ENCODE results near the gene NMNAT3.
A peak's percentile ranks its signal among the peaks of the same experiment; 100 is the strongest.

NMNAT3 gene

DNA sequence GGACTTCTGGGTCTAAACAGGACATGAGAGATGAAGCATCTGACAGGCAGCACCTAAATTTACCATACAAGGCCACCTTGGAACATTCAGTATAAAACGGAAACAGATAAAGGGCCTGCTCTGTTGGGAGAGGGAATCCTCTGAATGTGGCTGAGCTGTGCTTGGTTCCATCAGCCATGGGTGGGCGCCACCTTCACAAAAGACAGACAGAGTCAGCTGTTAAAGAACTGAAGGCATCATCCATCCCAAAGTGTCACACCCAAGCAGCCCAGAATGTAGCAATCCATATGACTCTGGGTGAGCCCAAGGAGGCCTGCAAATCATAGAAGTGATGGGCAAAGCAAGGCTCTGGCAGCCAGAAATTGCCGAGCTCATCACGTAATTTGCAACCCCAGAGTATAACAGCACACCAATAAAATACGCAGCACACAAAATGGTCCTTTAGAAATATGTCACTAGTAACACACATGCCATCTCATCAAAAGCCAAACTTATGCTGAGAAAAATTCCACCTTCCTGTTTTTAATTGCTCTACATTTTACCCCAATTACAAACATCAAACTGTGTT lies 113.4 kb downstream of the NMNAT3 start:
- DNase-seq (no peak), ATAC-seq (replicated peaks) (no peak)
- Mint-ChIP-seq H3K9me3 (peaks cover 0 to 4% of the 10 kb centered on the region in 2 donors), H3K36me3 (no peaks in the 10 kb centered on the region), H3K4me3 (no peak overlapping the region), H3K27me3 (no peaks in the 10 kb centered on the region), H3K4me1 (no peaks in the 10 kb centered on the region), H3K27ac (no peak overlapping the region)

GRCh38 chr3:139561959-139562676 lies 115.7 kb downstream of the NMNAT3 start:
- no peak overlapping the region for H3K27ac Mint-ChIP-seq
- no peak overlapping the region for H3K4me3 Mint-ChIP-seq
- H3K4me1 Mint-ChIP-seq, result no peaks in the 10 kb centered on the region
- H3K9me3 Mint-ChIP-seq, result no peaks in the 10 kb centered on the region
- no peak for DNase-seq
- peak in 1 of 2 donors; percentile 53 for ATAC-seq (replicated peaks)
- no peaks in the 10 kb centered on the region for H3K36me3 Mint-ChIP-seq
- H3K27me3 Mint-ChIP-seq, result no peaks in the 10 kb centered on the region

DNA sequence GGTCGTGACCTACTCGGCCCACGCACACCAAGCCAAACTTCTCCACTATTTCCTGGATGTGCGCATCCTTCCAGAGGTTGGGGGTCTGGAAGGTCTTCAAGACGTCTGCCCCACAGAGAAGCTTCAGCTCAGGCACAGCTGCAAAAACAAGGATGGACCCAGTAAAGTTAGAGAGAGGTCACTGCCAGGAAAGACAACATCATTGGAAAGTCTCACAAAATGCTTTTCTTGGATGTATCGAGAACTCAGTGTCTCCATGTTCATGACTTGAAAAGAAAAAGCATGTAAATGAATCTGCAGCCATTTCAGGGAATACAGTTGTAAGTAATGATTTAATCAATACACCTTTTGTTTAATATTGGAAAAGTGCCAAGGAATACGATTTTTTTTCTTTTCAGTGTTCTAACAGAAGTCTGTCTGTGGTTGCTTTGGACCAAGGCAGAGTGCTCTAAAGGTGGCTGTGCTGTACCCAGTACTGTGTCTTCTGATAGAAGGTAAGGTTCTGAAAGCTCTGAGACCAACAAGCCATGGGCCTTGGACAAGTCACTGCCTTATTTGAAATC lies 116.4 kb downstream of the NMNAT3 start:
- ATAC-seq (replicated peaks), result no peak
- H3K4me1 Mint-ChIP-seq, result no peaks in the 10 kb centered on the region
- no peak overlapping the region for H3K27ac Mint-ChIP-seq
- no peaks in the 10 kb centered on the region for H3K27me3 Mint-ChIP-seq
- no peak for DNase-seq
- no peaks in the 10 kb centered on the region for H3K36me3 Mint-ChIP-seq
- H3K9me3 Mint-ChIP-seq, result no peaks in the 10 kb centered on the region
- H3K4me3 Mint-ChIP-seq, result no peak overlapping the region

DNA sequence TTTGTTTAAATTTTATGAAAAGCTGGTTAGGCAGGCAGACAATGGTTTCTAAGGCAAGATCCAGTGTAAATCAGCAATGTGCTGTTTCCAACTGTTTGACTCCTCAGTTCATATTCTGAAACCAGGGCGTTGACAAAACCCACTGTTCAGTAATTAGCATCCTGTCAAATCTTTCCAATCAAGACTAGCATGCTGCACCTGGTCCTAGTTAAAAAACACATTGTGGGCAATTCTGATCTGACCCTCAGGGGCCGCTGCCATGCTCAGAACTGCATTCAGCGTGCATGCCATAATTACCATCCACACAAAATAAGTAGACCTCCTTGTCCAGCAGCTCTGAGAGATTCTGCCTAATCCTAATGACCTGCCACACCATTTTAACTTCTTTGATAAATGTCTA lies 117.4 kb downstream of the NMNAT3 start:
- Mint-ChIP-seq H3K36me3 (no peaks in the 10 kb centered on the region), H3K27me3 (no peaks in the 10 kb centered on the region), H3K9me3 (no peaks in the 10 kb centered on the region), H3K4me1 (no peaks in the 10 kb centered on the region), H3K27ac (no peak overlapping the region), H3K4me3 (no peak overlapping the region)
- ATAC-seq (replicated peaks) (no peak), DNase-seq (no peak)

- no peaks in the 10 kb centered on the region for H3K9me3 Mint-ChIP-seq
- no peak for ATAC-seq (replicated peaks)
- H3K36me3 Mint-ChIP-seq, result no peaks in the 10 kb centered on the region
- H3K27ac Mint-ChIP-seq, result no peak overlapping the region
- no peaks in the 10 kb centered on the region for H3K4me1 Mint-ChIP-seq
- no peaks in the 10 kb centered on the region for H3K27me3 Mint-ChIP-seq
- no peak overlapping the region for H3K4me3 Mint-ChIP-seq
- no peak for DNase-seq
Observed at GRCh38 chr3:139559541-139559940, 118.2 kb downstream of the NMNAT3 start.

DNA sequence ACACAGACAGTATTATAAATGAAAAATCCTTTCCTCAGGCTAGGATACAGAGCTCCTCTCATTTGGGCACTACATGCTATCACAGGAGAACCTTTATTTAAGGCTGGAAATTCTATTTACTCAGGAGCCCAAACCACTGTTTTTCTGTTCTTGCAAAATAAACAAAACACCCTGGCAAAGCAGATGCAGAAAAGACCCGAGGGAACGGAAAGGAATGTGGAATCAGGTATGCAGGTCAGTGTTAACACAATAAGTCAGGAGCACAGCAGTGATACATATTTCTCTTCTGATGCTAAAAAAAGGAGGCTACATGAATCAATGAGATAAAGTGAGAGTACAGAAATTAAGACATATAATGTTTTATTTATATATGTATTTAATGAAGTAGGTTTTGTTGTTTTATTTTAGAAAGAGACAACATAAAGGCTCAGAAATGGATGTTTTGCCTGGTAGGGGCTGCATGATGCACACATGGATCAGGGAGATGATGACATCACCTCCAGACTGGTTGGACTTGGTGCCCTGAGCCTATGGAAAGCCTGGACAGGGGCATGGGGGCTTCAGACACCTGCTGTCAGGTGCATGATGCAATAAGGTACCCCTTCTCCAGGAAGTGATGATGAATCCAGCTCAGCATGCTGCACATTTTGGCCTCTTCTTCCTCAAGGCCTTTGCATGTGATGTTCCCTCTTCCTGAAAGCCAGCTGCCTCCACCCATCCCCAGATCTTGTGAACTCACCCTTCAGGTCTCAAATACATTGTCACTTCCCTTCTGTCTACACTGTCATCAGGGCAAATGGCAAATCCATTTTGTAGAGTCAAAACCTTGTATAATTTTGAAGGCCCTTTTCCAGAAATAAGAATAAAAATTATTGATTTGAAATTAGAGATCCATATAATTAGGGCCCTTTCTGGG lies 119.2 kb downstream of the NMNAT3 start:
- no peak for ATAC-seq (replicated peaks)
- Mint-ChIP-seq H3K4me3 (no peak overlapping the region), H3K27ac (no peak overlapping the region), H3K9me3 (no peaks in the 10 kb centered on the region), H3K36me3 (no peaks in the 10 kb centered on the region), H3K4me1 (no peaks in the 10 kb centered on the region), H3K27me3 (no peaks in the 10 kb centered on the region)
- DNase-seq, result no peak

- Mint-ChIP-seq H3K9me3 (no peaks in the 10 kb centered on the region), H3K27ac (no peak overlapping the region), H3K27me3 (peaks cover 0 to 3% of the 10 kb centered on the region in 2 donors), H3K4me3 (no peak overlapping the region), H3K4me1 (no peaks in the 10 kb centered on the region), H3K36me3 (no peaks in the 10 kb centered on the region)
- no peak for DNase-seq
- no peak for ATAC-seq (replicated peaks)
Observed at GRCh38 chr3:139557041-139557440, 120.7 kb downstream of the NMNAT3 start.

DNA sequence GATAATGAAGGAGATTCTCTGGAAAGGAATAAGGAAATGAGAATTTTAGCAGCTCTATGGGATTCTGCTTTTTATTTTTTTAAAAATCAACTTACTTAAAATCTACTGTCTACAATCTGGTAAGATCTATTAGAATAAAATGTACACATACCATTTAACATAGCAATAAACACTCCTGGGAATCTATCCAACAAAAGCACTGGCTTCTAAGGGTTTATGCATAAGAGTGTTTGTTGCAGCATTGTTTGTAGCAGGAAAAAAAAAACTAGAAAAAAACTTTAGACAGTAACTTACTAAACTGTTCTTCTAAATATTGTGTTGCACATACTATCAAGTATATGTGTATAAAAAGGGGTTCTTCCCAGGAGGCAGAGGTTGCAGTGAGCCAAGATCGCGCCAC lies 122.5 kb downstream of the NMNAT3 start:
- H3K9me3 Mint-ChIP-seq, result no peaks in the 10 kb centered on the region
- DNase-seq (no peak), ATAC-seq (replicated peaks) (no peak)
- no peaks in the 10 kb centered on the region for H3K36me3 Mint-ChIP-seq
- H3K4me3 Mint-ChIP-seq, result no peak overlapping the region
- no peak overlapping the region for H3K27ac Mint-ChIP-seq
- no peaks in the 10 kb centered on the region for H3K4me1 Mint-ChIP-seq
- peaks cover 0 to 6% of the 10 kb centered on the region in 2 donors for H3K27me3 Mint-ChIP-seq

GRCh38 chr3:139554628-139555027 lies 123.1 kb downstream of the NMNAT3 start:
- DNase-seq, result no peak
- Mint-ChIP-seq H3K4me1 (no peaks in the 10 kb centered on the region), H3K4me3 (no peak overlapping the region), H3K36me3 (no peaks in the 10 kb centered on the region), H3K27me3 (peaks cover 0 to 6% of the 10 kb centered on the region in 2 donors), H3K27ac (no peak overlapping the region), H3K9me3 (no peaks in the 10 kb centered on the region)
- no peak for ATAC-seq (replicated peaks)

DNA sequence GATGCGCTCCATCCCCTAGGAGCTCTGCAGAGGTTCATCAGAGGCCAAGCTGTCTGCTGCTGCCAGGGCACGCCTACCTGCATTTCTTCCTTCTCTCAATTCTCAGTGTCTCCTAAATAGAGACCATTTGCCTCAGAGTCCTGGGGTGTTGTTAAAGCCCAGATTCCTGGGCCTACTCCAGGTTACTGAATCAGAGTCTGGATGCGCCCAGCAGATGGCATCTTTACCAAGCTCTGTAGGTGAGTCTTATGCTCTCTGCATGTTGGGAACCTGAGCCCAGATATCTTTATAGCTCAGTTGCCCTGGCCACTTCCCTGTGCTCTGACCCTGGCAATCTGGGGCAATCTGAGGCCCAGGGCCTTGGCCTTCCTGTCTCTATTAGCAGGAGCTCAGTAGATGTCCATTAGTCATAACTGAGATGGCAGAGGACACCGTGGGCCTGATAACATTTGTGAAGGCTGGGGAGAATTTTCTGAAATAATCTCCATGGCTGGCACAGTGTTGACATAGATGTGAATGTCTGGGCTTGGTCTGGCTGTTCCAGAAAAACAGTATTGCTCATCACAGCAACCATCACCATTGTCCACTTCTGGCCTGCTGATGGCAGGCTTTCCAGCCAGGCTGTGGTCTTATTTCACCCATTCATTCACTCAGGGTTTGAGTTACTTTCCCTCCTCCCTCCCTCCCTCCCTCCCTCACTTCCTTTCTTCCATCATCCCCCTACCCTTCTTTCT lies 125.0 kb downstream of the NMNAT3 start:
- peaks cover 0 to 10% of the 10 kb centered on the region in 2 donors for H3K27me3 Mint-ChIP-seq

DNA sequence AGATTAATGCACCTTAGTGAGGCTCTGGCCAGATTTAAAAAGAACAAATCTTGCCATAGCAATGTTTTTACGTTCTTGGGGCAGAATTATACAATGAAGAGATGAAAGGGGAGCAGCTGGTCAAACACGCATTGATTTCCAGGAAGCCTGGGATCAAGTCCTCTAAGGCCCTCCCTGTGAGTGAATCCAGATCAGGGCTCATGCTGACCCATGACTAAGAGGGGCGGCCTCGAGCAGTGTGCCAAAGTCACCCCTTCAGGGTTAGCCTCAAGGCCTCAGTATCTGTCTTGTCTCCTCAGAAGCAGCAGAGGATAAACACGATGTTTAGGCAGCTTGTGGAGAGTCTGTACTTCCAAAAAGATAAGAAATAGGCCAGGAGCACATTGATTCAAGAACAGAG lies 129.0 kb downstream of the NMNAT3 start:
- peaks cover 0 to 10% of the 10 kb centered on the region in 2 donors for H3K27me3 Mint-ChIP-seq
- H3K4me1 Mint-ChIP-seq, result no peaks in the 10 kb centered on the region
- H3K36me3 Mint-ChIP-seq, result no peaks in the 10 kb centered on the region
- H3K27ac Mint-ChIP-seq, result no peak overlapping the region
- H3K9me3 Mint-ChIP-seq, result peaks cover 0 to 1% of the 10 kb centered on the region in 2 donors
- H3K4me3 Mint-ChIP-seq, result no peak overlapping the region
- ATAC-seq (replicated peaks) (no peak), DNase-seq (no peak)

More for the DNA sequence above, 125.0 kb downstream of the NMNAT3 start:
- DNase-seq (no peak), ATAC-seq (replicated peaks) (no peak)
- no peak overlapping the region for H3K27ac Mint-ChIP-seq
- no peaks in the 10 kb centered on the region for H3K9me3 Mint-ChIP-seq
- no peaks in the 10 kb centered on the region for H3K36me3 Mint-ChIP-seq
- H3K4me3 Mint-ChIP-seq, result no peak overlapping the region
- no peaks in the 10 kb centered on the region for H3K4me1 Mint-ChIP-seq

DNA sequence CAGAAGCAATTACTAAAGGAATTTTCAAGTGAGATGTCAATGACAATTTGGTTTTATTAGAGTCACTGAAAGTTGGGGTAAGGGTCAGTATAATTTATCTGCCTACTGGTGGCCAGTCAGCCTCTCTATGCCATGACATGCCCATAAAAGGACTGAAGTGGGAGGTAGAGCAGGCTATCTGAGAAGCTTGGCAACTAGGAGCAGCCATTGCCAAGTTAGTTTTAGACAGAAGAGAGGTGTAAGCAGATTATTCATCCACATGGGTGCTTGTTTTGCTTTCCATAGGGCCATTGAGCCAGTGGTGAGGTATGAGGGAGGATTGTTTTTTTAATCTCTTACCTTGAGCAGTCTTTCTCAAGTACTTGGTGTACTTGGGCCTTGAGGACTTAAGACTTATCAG lies 130.1 kb downstream of the NMNAT3 start:
- no peak overlapping the region for H3K27ac Mint-ChIP-seq
- no peak for ATAC-seq (replicated peaks)
- no peaks in the 10 kb centered on the region for H3K36me3 Mint-ChIP-seq
- peaks cover 0 to 1% of the 10 kb centered on the region in 2 donors for H3K9me3 Mint-ChIP-seq
- H3K4me3 Mint-ChIP-seq, result no peak overlapping the region
- H3K4me1 Mint-ChIP-seq, result no peaks in the 10 kb centered on the region
- DNase-seq, result no peak
- H3K27me3 Mint-ChIP-seq, result peaks cover 5 to 14% of the 10 kb centered on the region in 2 donors

GRCh38 chr3:139546772-139547171 lies 131.0 kb downstream of the NMNAT3 start:
- ATAC-seq (replicated peaks) (no peak), DNase-seq (no peak)
- H3K9me3 Mint-ChIP-seq, result peaks cover 0 to 1% of the 10 kb centered on the region in 2 donors
- H3K4me3 Mint-ChIP-seq, result no peak overlapping the region
- no peak overlapping the region for H3K27ac Mint-ChIP-seq
- H3K27me3 Mint-ChIP-seq, result peaks cover 14 to 16% of the 10 kb centered on the region in 2 donors
- H3K4me1 Mint-ChIP-seq, result no peaks in the 10 kb centered on the region
- no peaks in the 10 kb centered on the region for H3K36me3 Mint-ChIP-seq

Measured in stimulated activated naive B cell treated with anti-CD40 and anti-IgM and Interleukin-4, amounts not matched to agents 10 μg/mL and 1 μg/mL and 100 μg/mL, for 72 hours (primary cell).